ENCODE results near the gene PLA2G1B. TPM values are rescaled to one million over a fixed set of nuclear protein-coding genes. Genes with fewer than 3 reads are reported as not detected.
"Not testable (repeated sequence)": the region's sequence is repeated elsewhere in the genome, so short reads cannot be mapped to it uniquely, and the experiment has no call there.

Gene PLA2G1B
- total RNA-seq, 2 experiments from 2014 or later, result not detected

DNA sequence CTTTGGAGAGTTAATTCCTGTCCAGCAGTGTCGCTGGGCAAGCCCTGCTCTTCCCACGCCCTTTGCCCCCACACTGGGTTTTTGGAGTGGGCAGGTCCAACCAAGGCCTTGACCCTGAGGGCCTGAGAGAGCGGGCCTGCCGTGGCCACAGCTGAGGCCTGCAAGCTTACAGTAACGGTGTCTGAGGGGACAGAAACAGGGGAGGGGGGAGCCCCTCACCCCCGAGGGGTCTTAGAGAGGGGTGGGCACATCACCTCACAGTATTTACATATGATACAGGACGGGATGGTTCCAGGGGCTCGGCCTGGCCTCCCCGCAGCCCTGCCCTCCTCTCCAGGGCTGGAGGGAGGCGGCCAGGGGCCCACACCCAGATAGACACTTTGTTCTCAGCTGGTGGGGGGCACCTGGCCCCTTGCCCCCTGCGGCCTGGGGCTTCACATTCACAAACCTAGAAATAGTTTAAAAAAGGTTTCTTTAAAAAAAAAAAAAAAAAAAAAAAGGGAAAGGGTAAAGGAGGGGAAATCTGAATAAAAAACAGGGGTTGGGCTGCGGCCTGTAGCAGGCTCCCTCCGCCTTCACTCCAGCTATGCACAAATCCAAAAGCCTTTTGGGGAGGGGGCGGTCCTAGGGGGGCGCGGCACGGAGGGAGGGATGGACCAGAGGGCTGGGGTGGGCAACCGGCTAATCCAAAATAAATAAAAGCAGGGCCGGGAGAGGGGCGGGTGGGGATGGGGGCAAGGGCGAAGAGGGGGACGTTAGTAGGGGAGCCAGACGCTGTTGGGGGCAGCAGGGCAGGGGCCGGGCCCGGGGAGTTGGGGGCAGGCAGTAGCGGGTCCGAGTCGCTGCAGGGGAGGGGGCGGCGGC lies 14.8 kb upstream of the PLA2G1B start:
- peaks cover 13% of the 10 kb centered on the region for H3K9me3 ChIP-seq (ENCODE audit: low read length)
- TF ChIP-seq, protein P1, sequence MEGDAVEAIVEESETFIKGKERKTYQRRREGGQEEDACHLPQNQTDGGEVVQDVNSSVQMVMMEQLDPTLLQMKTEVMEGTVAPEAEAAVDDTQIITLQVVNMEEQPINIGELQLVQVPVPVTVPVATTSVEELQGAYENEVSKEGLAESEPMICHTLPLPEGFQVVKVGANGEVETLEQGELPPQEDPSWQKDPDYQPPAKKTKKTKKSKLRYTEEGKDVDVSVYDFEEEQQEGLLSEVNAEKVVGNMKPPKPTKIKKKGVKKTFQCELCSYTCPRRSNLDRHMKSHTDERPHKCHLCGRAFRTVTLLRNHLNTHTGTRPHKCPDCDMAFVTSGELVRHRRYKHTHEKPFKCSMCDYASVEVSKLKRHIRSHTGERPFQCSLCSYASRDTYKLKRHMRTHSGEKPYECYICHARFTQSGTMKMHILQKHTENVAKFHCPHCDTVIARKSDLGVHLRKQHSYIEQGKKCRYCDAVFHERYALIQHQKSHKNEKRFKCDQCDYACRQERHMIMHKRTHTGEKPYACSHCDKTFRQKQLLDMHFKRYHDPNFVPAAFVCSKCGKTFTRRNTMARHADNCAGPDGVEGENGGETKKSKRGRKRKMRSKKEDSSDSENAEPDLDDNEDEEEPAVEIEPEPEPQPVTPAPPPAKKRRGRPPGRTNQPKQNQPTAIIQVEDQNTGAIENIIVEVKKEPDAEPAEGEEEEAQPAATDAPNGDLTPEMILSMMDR (conservative IDR thresholded peaks at IDR 0.05; ENCODE audit: low read length), result no peak
- TF ChIP-seq EZH2phosphoT487 (IDR thresholded peaks at IDR 0.05; ENCODE audit: borderline replicate concordance, low read depth, low read length), result no peak
- H3K4me1 ChIP-seq (ENCODE audit: insufficient read depth, low read length, poor library complexity, severe bottlenecking), result no peaks in the 10 kb centered on the region
- no peak overlapping the region for H3K4me2 ChIP-seq (ENCODE audit: low read length)
- ChIA-PET CTCF (ENCODE audit: unreplicated experiment) (no interaction called here), POLR2A (no interaction called here)
- intact Hi-C loops (cut with micrococcal nuclease; ENCODE audit: unreplicated experiment), result no loop called here
- H3K9me2 ChIP-seq (ENCODE audit: insufficient read depth, low read length), result no peaks in the 10 kb centered on the region
- no peaks in the 10 kb centered on the region for H3K36me3 ChIP-seq (ENCODE audit: insufficient read depth, low read length)
- H4K20me1 ChIP-seq (ENCODE audit: insufficient read depth, low read length), result no peaks in the 10 kb centered on the region
- H3K4me3 ChIP-seq (ENCODE audit: low read depth, low read length, poor library complexity, severe bottlenecking), result no peak overlapping the region
- H2AFZ ChIP-seq (ENCODE audit: low read length), result no peak overlapping the region
- no TSS peak for BruUV-seq (replicated peaks)
- no peak for DNase-seq (ENCODE audit: low spot score)
- H3K27ac ChIP-seq (ENCODE audit: low read depth, low read length, poor library complexity, severe bottlenecking), result no peak overlapping the region
- no peaks in the 10 kb centered on the region for H3K79me2 ChIP-seq (ENCODE audit: insufficient read depth, low read depth, low read length)

GRCh38 chr12:120339256-120339655 lies 11.7 kb upstream of the PLA2G1B start:
- H2AFZ ChIP-seq (ENCODE audit: low read length), result no peak overlapping the region
- no peaks in the 10 kb centered on the region for H3K4me1 ChIP-seq (ENCODE audit: insufficient read depth, low read length, poor library complexity, severe bottlenecking)
- H3K36me3 ChIP-seq (ENCODE audit: insufficient read depth, low read length), result no peaks in the 10 kb centered on the region
- no peak overlapping the region for H3K4me2 ChIP-seq (ENCODE audit: low read length)
- no peak overlapping the region for H3K27ac ChIP-seq (ENCODE audit: low read depth, low read length, poor library complexity, severe bottlenecking)
- no peak for TF ChIP-seq EZH2phosphoT487 (IDR thresholded peaks at IDR 0.05; ENCODE audit: borderline replicate concordance, low read depth, low read length)
- TF ChIP-seq, protein P1 (conservative IDR thresholded peaks at IDR 0.05; ENCODE audit: low read length), result no peak
- peaks cover 26% of the 10 kb centered on the region for H3K9me3 ChIP-seq (ENCODE audit: low read length)
- CTCF ChIA-PET (ENCODE audit: unreplicated experiment), result no interaction called here
- intact Hi-C loops (cut with micrococcal nuclease; ENCODE audit: unreplicated experiment), result no loop called here
- no TSS peak for BruUV-seq (replicated peaks)
- no peaks in the 10 kb centered on the region for H4K20me1 ChIP-seq (ENCODE audit: insufficient read depth, low read length)
- POLR2A ChIA-PET, result interaction anchor here (1.0 kb wide), 1 partner anchor 68 kb away, joined by 3 read pairs; no protein-coding TSS in a partner anchor
- DNase-seq (ENCODE audit: low spot score), result no peak
- no peak overlapping the region for H3K4me3 ChIP-seq (ENCODE audit: low read depth, low read length, poor library complexity, severe bottlenecking)
- no peaks in the 10 kb centered on the region for H3K79me2 ChIP-seq (ENCODE audit: insufficient read depth, low read depth, low read length)
- H3K9me2 ChIP-seq (ENCODE audit: insufficient read depth, low read length), result no peaks in the 10 kb centered on the region

DNA sequence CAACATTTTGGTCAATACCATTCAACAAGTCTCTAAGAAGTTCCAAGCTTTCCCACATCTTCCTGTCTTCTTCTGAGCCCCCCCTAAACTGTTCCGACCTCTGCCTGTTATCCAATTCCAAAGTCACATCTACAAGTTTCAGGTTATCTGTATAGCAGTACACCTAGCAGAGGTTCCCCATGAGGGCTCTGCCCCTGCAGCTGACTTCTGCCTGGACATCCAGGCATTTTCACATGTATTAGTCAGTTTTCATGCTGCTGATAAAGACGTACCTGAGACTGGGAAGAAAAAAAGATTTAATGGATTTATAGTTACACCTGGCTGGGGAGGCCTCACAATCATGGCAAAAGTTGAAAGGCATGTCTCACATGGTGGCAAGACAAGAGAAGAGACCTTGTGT lies 10.2 kb upstream of the PLA2G1B start:
- Histone ChIP-seq H3K27ac (ENCODE audit: low read depth, low read length, poor library complexity, severe bottlenecking) (no peak overlapping the region), H3K4me1 (ENCODE audit: insufficient read depth, low read length, poor library complexity, severe bottlenecking) (no peaks in the 10 kb centered on the region)
- CTCF ChIA-PET (ENCODE audit: unreplicated experiment), result no interaction called here

DNA sequence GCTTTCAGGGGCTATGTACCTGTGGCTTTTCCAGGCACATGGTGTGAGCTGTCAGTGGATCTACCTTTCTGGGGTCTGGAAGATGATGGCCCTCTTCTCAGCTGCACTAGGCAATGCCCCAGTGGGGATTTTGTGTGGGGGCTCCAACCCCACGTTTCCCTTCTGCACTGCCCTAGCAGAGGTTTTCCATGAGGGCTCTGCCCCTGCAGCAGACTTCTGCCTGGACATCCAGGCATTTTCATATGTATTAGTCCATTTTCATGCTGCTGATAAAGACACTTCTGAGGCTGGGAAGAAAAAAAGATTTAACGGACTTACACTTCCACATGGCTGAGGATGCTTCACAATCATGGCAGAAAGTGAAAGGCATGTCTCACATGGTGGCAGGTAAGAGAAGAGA lies 8.8 kb upstream of the PLA2G1B start:
- H3K4me3 ChIP-seq (ENCODE audit: low read depth, low read length, poor library complexity, severe bottlenecking); H3K4me2 ChIP-seq (ENCODE audit: low read length); CTCF ChIA-PET (ENCODE audit: unreplicated experiment); H3K9me2 ChIP-seq (ENCODE audit: insufficient read depth, low read length); H4K20me1 ChIP-seq (ENCODE audit: insufficient read depth, low read length); DNase-seq (ENCODE audit: low spot score); H3K4me1 ChIP-seq (ENCODE audit: insufficient read depth, low read length, poor library complexity, severe bottlenecking); H2AFZ ChIP-seq (ENCODE audit: low read length); H3K79me2 ChIP-seq (ENCODE audit: insufficient read depth, low read depth, low read length); POLR2A ChIA-PET; intact Hi-C loops (cut with micrococcal nuclease; ENCODE audit: unreplicated experiment); H3K27ac ChIP-seq (ENCODE audit: low read depth, low read length, poor library complexity, severe bottlenecking); H3K36me3 ChIP-seq (ENCODE audit: insufficient read depth, low read length); BruUV-seq (replicated peaks): not testable (repeated sequence)
- H3K9me3 ChIP-seq (ENCODE audit: low read length), result peaks cover 26% of the 10 kb centered on the region

More for the DNA sequence above, 10.2 kb upstream of the PLA2G1B start:
- no peak overlapping the region for H2AFZ ChIP-seq (ENCODE audit: low read length)
- H3K9me3 ChIP-seq (ENCODE audit: low read length), result peaks cover 26% of the 10 kb centered on the region
- no peak for TF ChIP-seq EZH2phosphoT487 (IDR thresholded peaks at IDR 0.05; ENCODE audit: borderline replicate concordance, low read depth, low read length)
- TF ChIP-seq, protein P1 (conservative IDR thresholded peaks at IDR 0.05; ENCODE audit: low read length), result no peak
- H3K4me3 ChIP-seq (ENCODE audit: low read depth, low read length, poor library complexity, severe bottlenecking), result no peak overlapping the region
- H3K36me3 ChIP-seq (ENCODE audit: insufficient read depth, low read length), result no peaks in the 10 kb centered on the region
- H4K20me1 ChIP-seq (ENCODE audit: insufficient read depth, low read length), result no peaks in the 10 kb centered on the region
- H3K9me2 ChIP-seq (ENCODE audit: insufficient read depth, low read length), result no peaks in the 10 kb centered on the region
- POLR2A ChIA-PET, result interaction anchor here (0.6 kb wide), 1 partner anchor 15 kb away, joined by 3 read pairs; no protein-coding TSS in a partner anchor
- BruUV-seq (replicated peaks), result no TSS peak
- H3K4me2 ChIP-seq (ENCODE audit: low read length), result no peak overlapping the region
- DNase-seq (ENCODE audit: low spot score), result no peak
- intact Hi-C loops (cut with micrococcal nuclease; ENCODE audit: unreplicated experiment), result no loop called here
- no peaks in the 10 kb centered on the region for H3K79me2 ChIP-seq (ENCODE audit: insufficient read depth, low read depth, low read length)
